Endothelial cell of umbilical vein (primary cell): ENCODE data around the gene STUM. TPM values are rescaled to one million over a fixed set of nuclear protein-coding genes. Genes with fewer than 3 reads are reported as not detected.

Experiments
- BruUV-seq: library from RNA; stranded (reverse); fragments of 400-500 nt; replicated peaks from 2 replicates; lab custom pipeline; 2021; lab: Mats Ljungman, UMichigan
- CTCF ChIA-PET: fragments of 300-600, 350-600 bp; sonication (Branson Sonifier 250); formaldehyde crosslinking; loops from one replicate; lab custom pipeline; 2021; ENCODE audit warnings: antibody characterized with exemption, inconsistent platforms; lab: Charles Lee
- POLR2A ChIA-PET: fragments of 300-600, 350-600 bp; sonication (Branson Sonifier 250); formaldehyde crosslinking; loops from one replicate; lab custom pipeline; 2021; ENCODE audit warnings: antibody characterized with exemption, inconsistent platforms; lab: Charles Lee
- DNase-seq: peaks from one replicate; pipeline ENCODE4 v3.0.0-alpha.2; 2011; ENCODE audit warnings: low read depth, low spot score
- FAIRE-seq: peaks from 2 replicates; lab custom pipeline; 2011; peaks lifted over from hg19 to GRCh38; lab: Jason Lieb, UNC
- H2AFZ ChIP-seq: 2 replicates; pipeline ENCODE4 v1.6.0; 2012; ENCODE audit warnings: low read depth, low read length, control low read depth, inconsistent platforms
- H3K27ac ChIP-seq: 2 replicates; pipeline ENCODE4 v1.5.1; 2011; ENCODE audit warnings: low read depth, mild to moderate bottlenecking, control low read depth, low read length, moderate library complexity; ENCODE audit not compliant: insufficient read depth
- H3K27me3 ChIP-seq, 2 experiments: 2 replicates each; pipeline versions ENCODE4 v1.6.0 to v1.6.1; 2011; ENCODE audit warnings: low read length in 2 of 2, mixed read lengths in 1 of 2; ENCODE audit not compliant: control insufficient read depth in 2 of 2, insufficient read depth in 2 of 2
- H3K36me3 ChIP-seq, 2 experiments: 2 replicates in 1 of 2; 3 replicates in 1 of 2; pipeline ENCODE4 v1.5.1; 2011; ENCODE audit warnings: low read length in 2 of 2, mild to moderate bottlenecking in 1 of 2, moderate library complexity in 1 of 2; ENCODE audit not compliant: control insufficient read depth in 2 of 2, insufficient read depth in 2 of 2; ENCODE audit errors: extremely low read depth in 1 of 2
- H3K4me1 ChIP-seq: 3 replicates; pipeline ENCODE4 v1.5.1; 2011; ENCODE audit warnings: mild to moderate bottlenecking, low read length; ENCODE audit not compliant: control insufficient read depth, insufficient read depth; ENCODE audit errors: extremely low read depth
- H3K4me2 ChIP-seq: 2 replicates; pipeline ENCODE4 v1.6.1; 2011; ENCODE audit warnings: low read length, control low read depth, mixed read lengths; ENCODE audit not compliant: insufficient read depth
- H3K4me3 ChIP-seq, 3 experiments: fragments of 200-600 bp in 1 of 3; sonication (generic), shearing (Covaris generic) in 1 of 3; replicated peaks in 1 of 3; 2 replicates each; pipeline ENCODE4 v1.5.1; 2011 to 2016; ENCODE audit warnings: control low read depth in 3 of 3, low read length in 3 of 3, mild to moderate bottlenecking in 2 of 3, inconsistent platforms in 1 of 3, low read depth in 1 of 3, moderate library complexity in 1 of 3; ENCODE audit not compliant: insufficient read depth in 1 of 3
- H3K79me2 ChIP-seq: 2 replicates; pipeline ENCODE4 v1.6.0; 2012; ENCODE audit warnings: low read length, inconsistent platforms; ENCODE audit not compliant: control insufficient read depth, insufficient read depth
- H3K9ac ChIP-seq: replicated peaks from 2 replicates; pipeline ENCODE3; 2011; ENCODE audit warnings: low read length, control low read depth; ENCODE audit not compliant: insufficient read depth; ENCODE audit errors: extremely low read depth
- H3K9me1 ChIP-seq: replicated peaks from 3 replicates; pipeline ENCODE4 v1.6.0; 2011; ENCODE audit warnings: mild to moderate bottlenecking, low read length; ENCODE audit not compliant: control insufficient read depth, insufficient read depth; ENCODE audit errors: extremely low read depth
- H3K9me3 ChIP-seq: replicated peaks from 2 replicates; pipeline ENCODE4 v1.5.1; 2012; ENCODE audit warnings: low read length, inconsistent platforms; ENCODE audit not compliant: control insufficient read depth, insufficient read depth
- H4K20me1 ChIP-seq: replicated peaks from 2 replicates; pipeline ENCODE3; 2011; ENCODE audit warnings: mild to moderate bottlenecking, low read length; ENCODE audit not compliant: control insufficient read depth, insufficient read depth; ENCODE audit errors: extremely low read depth
- EZH2 ChIP-seq: IDR thresholded peaks from 2 replicates; pipeline ENCODE4 v1.6.1; 2012; ENCODE audit warnings: borderline replicate concordance, low read depth, mild to moderate bottlenecking, moderate library complexity, low read length, inconsistent platforms; ENCODE audit not compliant: severe bottlenecking
- FOS ChIP-seq: IDR thresholded peaks from 2 replicates; pipeline ENCODE4 v1.6.1; 2011; ENCODE audit warnings: mild to moderate bottlenecking, low read length, moderate library complexity, borderline replicate concordance; ENCODE audit not compliant: insufficient read depth
- GATA2 ChIP-seq: IDR thresholded peaks from 2 replicates; pipeline ENCODE4 v1.7.0; 2011; ENCODE audit warnings: low read depth, mild to moderate bottlenecking, moderate library complexity, mixed read lengths, low read length; ENCODE audit not compliant: insufficient read length, insufficient read depth
- JUN ChIP-seq: IDR thresholded peaks from 2 replicates; pipeline ENCODE4 v1.6.1; 2011; ENCODE audit warnings: borderline replicate concordance, low read depth; ENCODE audit not compliant: insufficient read length, insufficient read depth
- MYC ChIP-seq: IDR thresholded peaks from one replicate; pipeline ENCODE4 v1.6.1; 2011; ENCODE audit warnings: mild to moderate bottlenecking, low read depth, low read length
- POLR2A ChIP-seq: IDR thresholded peaks from 2 replicates; pipeline ENCODE4 v1.6.1; 2012; ENCODE audit warnings: low read depth, mild to moderate bottlenecking, control low read depth, low read length
- POLR2AphosphoS5 ChIP-seq: IDR thresholded peaks from 2 replicates; pipeline ENCODE4 v1.6.1; 2012; ENCODE audit warnings: low read depth, mild to moderate bottlenecking, control low read depth, low read length, moderate library complexity; ENCODE audit not compliant: insufficient read depth
- dilution Hi-C: fragments of 300-500 bp; cut with MboI; formaldehyde crosslinking; loops from one replicate; pipeline ENCODE4 v1.15.0; 2019; ENCODE audit warnings: low sequenced_read_pairs; ENCODE audit not compliant: extremely low pct_ligation_motif_present
- intact Hi-C: fragments of 100-400 bp; cut with micrococcal nuclease; formaldehyde crosslinking; loops from one replicate; pipeline ENCODE4 v1.10.0; 2022
- polyA plus RNA-seq, 4 experiments: library from polyadenylated mRNA; depleted of rRNA in 3 of 4; stranded (reverse) in 3 of 4; unstranded in 1 of 4; fragments of >200 nt; gene quantifications; 2 replicates each; pipeline versions ENCODE4 v1.2.1 to v1.2.3, GENCODE V29; 2011 to 2012; ENCODE audit warnings: missing spikeins in 1 of 4
- total RNA-seq: library from RNA; stranded (reverse); gene quantifications from 2 replicates; pipeline ENCODE4 v1.2.3, GENCODE V29; 2021
- TF ChIP-seq, protein P1 (sequence below): IDR thresholded peaks from 2 replicates; pipeline ENCODE4 v1.6.1; 2011; ENCODE audit not compliant: insufficient read depth, insufficient read length
- TF ChIP-seq, protein P2 (sequence below), 2 donors: IDR thresholded peaks; 1 replicate in 1 of 2; 2 replicates in 1 of 2; pipeline ENCODE4 v1.5.1; 2011; ENCODE audit warnings: low read length in 2 of 2, mild to moderate bottlenecking in 2 of 2, moderate library complexity in 2 of 2, control low read depth in 1 of 2, inconsistent platforms in 1 of 2, low read depth in 1 of 2; ENCODE audit not compliant: insufficient read depth in 1 of 2; ENCODE audit errors: extremely low read depth in 1 of 2

The STUM gene
- total and polyA plus RNA-seq, 2 donors (not counting 3 experiments of a cell fraction or from before 2014, with no cell fraction given) = not detected

DNA sequence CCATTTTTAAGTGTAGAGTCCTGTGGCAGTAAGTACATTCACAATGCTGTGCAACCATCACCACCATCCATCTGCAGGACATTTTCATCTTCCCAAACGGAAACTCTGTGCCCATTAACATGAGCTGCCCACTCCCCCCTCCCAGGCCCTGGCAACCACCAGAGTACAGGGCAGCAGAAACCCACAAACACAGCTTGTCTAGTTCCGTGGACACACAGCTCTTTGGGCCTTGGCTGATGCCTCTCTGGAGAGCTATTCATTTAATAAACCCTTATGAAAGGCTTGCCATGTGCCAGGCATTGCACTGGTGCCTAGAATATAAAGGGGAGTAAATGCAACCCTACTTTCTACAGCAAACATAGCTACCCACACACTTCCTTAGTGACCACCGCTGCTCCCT, 28.0 kb downstream of the STUM start:
- Histone ChIP-seq H3K4me2 (no peak overlapping the region), H2AFZ (no peak overlapping the region), H3K27ac (no peak overlapping the region), H3K9me1 (no peaks in the 10 kb centered on the region), H3K4me1 (no peaks in the 10 kb centered on the region), H3K36me3 (no peaks in the 10 kb centered on the region), H3K9ac (no peak overlapping the region), H3K27me3 (no peaks in the 10 kb centered on the region), H3K4me3 (no peak overlapping the region), H3K79me2 (no peaks in the 10 kb centered on the region), H3K9me3 (no peaks in the 10 kb centered on the region), H4K20me1 (no peaks in the 10 kb centered on the region)
- POLR2A ChIA-PET = no interaction called here
- intact Hi-C loops (loop anchor here (2.0 kb wide), 1 partner anchor 32 kb away; no protein-coding TSS in a partner anchor), dilution Hi-C loops (no loop called here)
- no peak for FAIRE-seq
- CTCF ChIA-PET = interaction anchor here (0.7 to 2.1 kb wide), 4 partner anchors 9 to 32 kb away, joined by 3 to 4 read pairs (median 3); no protein-coding TSS in a partner anchor
- TF ChIP-seq, protein P1, sequence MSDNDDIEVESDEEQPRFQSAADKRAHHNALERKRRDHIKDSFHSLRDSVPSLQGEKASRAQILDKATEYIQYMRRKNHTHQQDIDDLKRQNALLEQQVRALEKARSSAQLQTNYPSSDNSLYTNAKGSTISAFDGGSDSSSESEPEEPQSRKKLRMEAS = no peak
- TF ChIP-seq MYC (no peak), JUN (no peak), POLR2A (no peak), EZH2 (no peak), GATA2 (no peak), POLR2AphosphoS5 (no peak), FOS (no peak)
- TF ChIP-seq, protein P2, sequence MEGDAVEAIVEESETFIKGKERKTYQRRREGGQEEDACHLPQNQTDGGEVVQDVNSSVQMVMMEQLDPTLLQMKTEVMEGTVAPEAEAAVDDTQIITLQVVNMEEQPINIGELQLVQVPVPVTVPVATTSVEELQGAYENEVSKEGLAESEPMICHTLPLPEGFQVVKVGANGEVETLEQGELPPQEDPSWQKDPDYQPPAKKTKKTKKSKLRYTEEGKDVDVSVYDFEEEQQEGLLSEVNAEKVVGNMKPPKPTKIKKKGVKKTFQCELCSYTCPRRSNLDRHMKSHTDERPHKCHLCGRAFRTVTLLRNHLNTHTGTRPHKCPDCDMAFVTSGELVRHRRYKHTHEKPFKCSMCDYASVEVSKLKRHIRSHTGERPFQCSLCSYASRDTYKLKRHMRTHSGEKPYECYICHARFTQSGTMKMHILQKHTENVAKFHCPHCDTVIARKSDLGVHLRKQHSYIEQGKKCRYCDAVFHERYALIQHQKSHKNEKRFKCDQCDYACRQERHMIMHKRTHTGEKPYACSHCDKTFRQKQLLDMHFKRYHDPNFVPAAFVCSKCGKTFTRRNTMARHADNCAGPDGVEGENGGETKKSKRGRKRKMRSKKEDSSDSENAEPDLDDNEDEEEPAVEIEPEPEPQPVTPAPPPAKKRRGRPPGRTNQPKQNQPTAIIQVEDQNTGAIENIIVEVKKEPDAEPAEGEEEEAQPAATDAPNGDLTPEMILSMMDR (IDR thresholded peaks at IDR 0.05; ENCODE audit: extremely low read depth in 1 of 2, insufficient read depth in 1 of 2, low read depth in 1 of 2, low read length in 2 of 2) = no peak
- DNase-seq = no peak
- BruUV-seq = no TSS peak
